Skeletal muscle tissue (tissue), 4 donors: ENCODE measurements around the gene FKBP14. TPM values are rescaled to one million over a fixed set of nuclear protein-coding genes. Genes with fewer than 3 reads are reported as not detected.
A peak's percentile ranks its signal among the peaks of the same experiment; 100 is the strongest.

Experiments used
- H3K27ac ChIP-seq: one replicate; pipeline ENCODE4 v1.7.0; 2013; ENCODE audit warnings: mild to moderate bottlenecking, low read depth, low read length, inconsistent platforms
- H3K27me3 ChIP-seq, 3 donors: one replicate each; pipeline ENCODE4 v1.7.0; 2013; ENCODE audit warnings: low read length in 3 of 3; ENCODE audit not compliant: control insufficient read depth in 3 of 3, insufficient read depth in 3 of 3
- H3K36me3 ChIP-seq, 3 donors: one replicate each; pipeline ENCODE4 v1.7.0; 2013; ENCODE audit warnings: low read length in 3 of 3; ENCODE audit not compliant: control insufficient read depth in 3 of 3, insufficient read depth in 3 of 3
- H3K4me1 ChIP-seq, 3 donors: one replicate each; pipeline ENCODE4 v1.7.0; 2013; ENCODE audit warnings: low read length in 3 of 3, mild to moderate bottlenecking in 3 of 3; ENCODE audit not compliant: control insufficient read depth in 3 of 3, insufficient read depth in 3 of 3
- H3K4me3 ChIP-seq, 3 donors: one replicate each; pipeline ENCODE4 v1.7.0; 2013; ENCODE audit warnings: low read length in 3 of 3
- H3K9ac ChIP-seq, 3 donors: one replicate each; pipeline ENCODE4 v1.7.0; 2013; ENCODE audit warnings: low read length in 3 of 3, mild to moderate bottlenecking in 3 of 3, moderate library complexity in 2 of 3, low read depth in 1 of 3
- H3K9me3 ChIP-seq, 3 donors: one replicate each; pipeline ENCODE4 v1.7.0; 2013; ENCODE audit warnings: low read length in 3 of 3; ENCODE audit not compliant: control insufficient read depth in 3 of 3
- total RNA-seq: library from RNA; depleted of rRNA; stranded (reverse); fragments of >200 nt; gene quantifications from one replicate; pipeline ENCODE4 v1.2.3, GENCODE V29; 2014
- donor health status: Osteomylitis.

FKBP14 gene
- total RNA-seq, 1 donor from 2014 or later = 13.0 TPM

- Histone ChIP-seq H3K9me3 (no peaks in the 10 kb centered on the region), H3K27me3 (no peaks in the 10 kb centered on the region), H3K9ac (no peak overlapping the region), H3K4me3 (no peak overlapping the region), H3K36me3 (no peaks in the 10 kb centered on the region), H3K27ac (no peak overlapping the region), H3K4me1 (peaks cover 2 to 9% (median 7%) of the 10 kb centered on the region in 3 donors)
These were observed 9.7 kb upstream of the FKBP14 start for GRCh38 chr7:30036220-30036619.

DNA sequence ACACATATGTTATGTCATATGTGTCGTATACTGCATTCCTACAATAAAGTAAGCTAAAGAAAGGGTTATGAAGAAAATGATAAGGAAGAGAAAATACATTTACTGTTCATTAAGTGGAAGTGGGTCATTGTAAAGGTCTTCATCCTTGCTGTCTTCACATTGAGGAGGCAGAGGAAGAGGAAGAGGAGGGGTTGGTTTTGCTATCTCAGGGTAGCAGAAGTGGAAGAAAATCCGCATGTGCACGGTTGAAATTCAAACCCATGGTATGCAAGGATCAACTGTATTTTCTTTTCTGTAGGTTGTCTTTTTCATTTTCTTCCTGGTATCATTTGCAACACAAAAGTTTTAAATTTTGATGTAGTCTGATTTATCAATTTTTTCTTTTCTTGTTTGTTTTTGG lies 8.0 kb upstream of the FKBP14 start:
- Histone ChIP-seq H3K9ac (no peak overlapping the region), H3K36me3 (no peaks in the 10 kb centered on the region), H3K27me3 (no peaks in the 10 kb centered on the region), H3K9me3 (no peaks in the 10 kb centered on the region), H3K4me3 (no peak overlapping the region), H3K4me1 (peaks cover 5 to 19% (median 11%) of the 10 kb centered on the region in 3 donors), H3K27ac (no peak overlapping the region)

GRCh38 chr7:30032310-30033125 lies 6.0 kb upstream of the FKBP14 start:
- Histone ChIP-seq H3K4me3 (no peak overlapping the region), H3K9ac (peak overlapping the region in 2 of 3 donors; percentile 34 to 51), H3K27me3 (no peaks in the 10 kb centered on the region), H3K4me1 (peaks cover 16 to 25% (median 17%) of the 10 kb centered on the region in 3 donors), H3K36me3 (no peaks in the 10 kb centered on the region), H3K9me3 (no peaks in the 10 kb centered on the region), H3K27ac (peak overlapping the region; percentile 39)

DNA sequence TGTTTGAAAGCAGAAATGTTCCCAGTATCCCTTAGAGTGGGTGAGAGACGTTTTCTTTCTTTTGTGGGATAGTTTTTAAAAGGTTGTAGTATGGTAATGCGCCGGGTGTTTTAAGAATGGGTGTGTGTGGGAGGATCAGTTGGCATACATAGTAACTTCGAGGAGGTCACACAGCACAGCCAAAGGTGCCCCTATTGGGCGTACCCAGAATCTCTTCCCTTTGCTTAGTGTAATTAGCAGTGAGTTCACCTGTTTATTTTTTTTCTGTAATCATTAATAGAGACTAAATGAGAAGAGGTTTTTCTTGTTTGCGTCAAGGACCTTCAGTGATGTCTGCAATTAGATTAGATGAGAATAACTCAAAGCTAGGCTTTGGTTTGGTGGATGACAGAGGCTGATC lies 3.2 kb upstream of the FKBP14 start:
- peak overlapping the region in 2 of 3 donors; percentile 86 to 87 for H3K9ac ChIP-seq
- no peak overlapping the region for H3K27ac ChIP-seq
- peaks cover 25 to 33% (median 27%) of the 10 kb centered on the region in 3 donors for H3K4me1 ChIP-seq
- no peaks in the 10 kb centered on the region for H3K9me3 ChIP-seq
- peak overlapping the region in 2 of 3 donors; percentile 87 to 100 for H3K4me3 ChIP-seq
- no peaks in the 10 kb centered on the region for H3K27me3 ChIP-seq
- no peaks in the 10 kb centered on the region for H3K36me3 ChIP-seq

DNA sequence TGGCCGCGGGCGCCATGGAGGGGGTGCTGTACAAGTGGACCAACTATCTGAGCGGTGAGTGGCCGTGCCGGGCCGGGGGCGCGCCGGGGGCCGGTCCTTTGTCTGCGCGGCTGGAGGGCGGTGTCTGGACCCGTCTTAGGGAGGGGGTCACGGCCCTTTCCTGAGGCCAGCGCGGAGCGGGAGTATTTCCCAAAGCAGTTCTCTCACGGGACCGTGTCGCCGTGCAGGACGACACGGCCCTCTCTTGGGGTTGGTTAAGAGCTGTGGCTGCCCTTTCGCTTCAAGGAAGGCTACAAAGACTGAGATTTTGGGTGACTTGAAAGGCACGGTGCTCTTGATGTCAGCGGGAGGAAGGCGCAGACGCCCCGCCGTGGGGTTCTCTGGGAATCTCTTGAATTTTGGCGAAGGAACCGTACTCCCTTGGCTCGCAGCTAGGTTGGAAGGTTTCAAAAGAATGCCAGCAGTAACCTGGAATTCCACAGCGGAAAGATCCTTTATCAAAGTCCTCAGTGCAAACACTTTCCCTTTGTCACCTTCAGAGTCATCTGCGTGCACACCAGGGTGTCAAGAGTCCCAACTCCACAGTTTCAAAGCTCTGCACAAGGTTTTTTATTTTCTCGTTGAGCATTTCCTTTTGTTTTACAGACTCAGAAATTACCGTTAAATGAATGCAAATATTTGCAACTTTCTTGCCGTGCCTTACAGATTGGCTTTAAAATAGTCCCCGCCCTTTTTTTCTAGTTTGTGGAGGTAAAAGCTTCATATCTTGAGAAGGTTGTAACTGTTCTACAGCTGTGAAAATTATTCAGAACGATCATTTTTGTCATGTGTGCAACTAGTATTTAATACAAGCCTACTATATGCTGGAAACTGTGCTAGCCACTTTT lies 2.5 kb upstream of the FKBP14 start:
- Histone ChIP-seq H3K9me3 (no peaks in the 10 kb centered on the region), H3K27me3 (no peaks in the 10 kb centered on the region), H3K36me3 (no peaks in the 10 kb centered on the region), H3K9ac (peak overlapping the region; percentile 79 to 87 (median 86)), H3K4me1 (peaks cover 25 to 33% (median 30%) of the 10 kb centered on the region in 3 donors), H3K4me3 (peak overlapping the region; percentile 83 to 100 (median 87)), H3K27ac (peak overlapping the region; percentile 82)

DNA sequence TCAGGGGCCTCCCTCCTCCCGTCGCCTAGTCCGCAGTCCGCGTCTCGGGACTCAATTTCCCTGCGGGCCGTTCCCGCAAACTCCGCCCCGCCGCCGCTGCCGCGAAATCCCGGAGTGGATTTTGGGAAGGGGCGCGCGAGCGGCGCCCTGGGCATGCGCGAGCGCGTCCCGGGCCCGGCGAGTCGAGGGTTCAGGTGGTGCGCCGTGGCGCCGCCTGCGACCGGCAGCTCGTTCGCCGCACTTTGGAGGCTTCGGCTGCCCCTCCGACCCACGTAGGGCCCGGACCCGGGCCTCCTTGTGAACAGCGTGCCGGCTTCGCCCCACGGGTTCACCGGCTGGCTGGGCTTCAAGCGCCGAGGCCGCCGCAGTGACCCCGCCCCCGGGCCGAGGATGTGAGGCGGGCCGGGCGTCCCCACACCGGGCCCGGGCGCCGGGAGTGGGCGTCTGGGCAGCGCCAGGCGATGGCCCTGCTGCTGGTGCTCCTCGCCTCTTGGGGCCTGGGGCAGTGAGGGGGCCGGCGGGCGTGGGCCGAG lies 1.8 kb upstream of the FKBP14 start, which contains the start of gene PLEKHA8:
TSS of gene PLEKHA8 (plus strand) at position 197 of the 533 bp plus-strand sequence. CDS start 351 bp downstream, outside the sequence.
- H3K9ac ChIP-seq = peak within 1 kb of the TSS; percentile 82 to 87 (median 86)
- no peaks in the 10 kb centered on the region for H3K27me3 ChIP-seq
- H3K27ac ChIP-seq = peak within 1 kb of the TSS; percentile 82
- H3K36me3 ChIP-seq = no peaks in the 10 kb centered on the region
- peaks cover 25 to 33% (median 30%) of the 10 kb centered on the region in 3 donors for H3K4me1 ChIP-seq
- H3K4me3 ChIP-seq = peak within 1 kb of the TSS; percentile 83 to 100 (median 87)
- H3K9me3 ChIP-seq = no peaks in the 10 kb centered on the region

- H3K4me3 ChIP-seq = peak overlapping the region; percentile 83 to 100 (median 87)
- H3K27ac ChIP-seq = peak overlapping the region; percentile 82
- H3K27me3 ChIP-seq = no peaks in the 10 kb centered on the region
- no peaks in the 10 kb centered on the region for H3K9me3 ChIP-seq
- no peaks in the 10 kb centered on the region for H3K36me3 ChIP-seq
- H3K9ac ChIP-seq = peak overlapping the region; percentile 82 to 87 (median 86)
- H3K4me1 ChIP-seq = peaks cover 23 to 31% (median 30%) of the 10 kb centered on the region in 3 donors
These were observed 1.3 kb upstream of the FKBP14 start for GRCh38 chr7:30027740-30028215.

- Histone ChIP-seq H3K4me1 (peaks cover 17 to 27% (median 24%) of the 10 kb centered on the region in 3 donors), H3K9ac (peak overlapping the region; percentile 82 to 87 (median 86)), H3K27me3 (no peaks in the 10 kb centered on the region), H3K36me3 (no peaks in the 10 kb centered on the region), H3K4me3 (peak overlapping the region; percentile 83 to 100 (median 87)), H3K27ac (peak overlapping the region; percentile 82), H3K9me3 (no peaks in the 10 kb centered on the region)
These were observed 559 bp upstream of the FKBP14 start for GRCh38 chr7:30027065-30027456.

- H3K27me3 ChIP-seq = no peaks in the 10 kb centered on the region
- H3K4me1 ChIP-seq = peaks cover 12 to 18% (median 13%) of the 10 kb centered on the region in 3 donors
- H3K9ac ChIP-seq = no peak overlapping the region
- H3K36me3 ChIP-seq = peaks cover 0 to under 1% (median under 1%) of the 10 kb centered on the region in 3 donors
- no peak overlapping the region for H3K27ac ChIP-seq
- H3K9me3 ChIP-seq = no peaks in the 10 kb centered on the region
- no peak overlapping the region for H3K4me3 ChIP-seq
These were observed 3.0 kb downstream of the FKBP14 start for GRCh38 chr7:30023524-30023923.
